Mesothelial cell of epicardium (in vitro differentiated cells): ENCODE results near the gene LRRC41. TPM values are rescaled to one million over a fixed set of nuclear protein-coding genes. Genes with fewer than 3 reads are reported as not detected.

ENCODE experiments used
- DNase-seq, 2 experiments: peaks; one replicate each; pipeline ENCODE4 v3.0.0; 2021; ENCODE audit warnings: low spot score in 2 of 2; ENCODE audit not compliant: unreplicated experiment in 2 of 2
- H3K27ac Mint-ChIP-seq: 2 replicates; pipeline ENCODE4 v1.8.0; 2021; ENCODE audit warnings: mixed read lengths
- H3K27me3 Mint-ChIP-seq: 2 replicates; pipeline ENCODE4 v1.8.0; 2021; ENCODE audit warnings: low read depth, mixed read lengths
- H3K36me3 Mint-ChIP-seq: 2 replicates; pipeline ENCODE4 v1.8.0; 2021; ENCODE audit warnings: mixed read lengths
- H3K4me1 Mint-ChIP-seq: 2 replicates; pipeline ENCODE4 v1.8.0; 2021; ENCODE audit warnings: mixed read lengths
- H3K4me3 Mint-ChIP-seq: 2 replicates; pipeline ENCODE4 v1.8.0; 2021; ENCODE audit warnings: mild to moderate bottlenecking, moderate library complexity, mixed read lengths
- H3K9me3 Mint-ChIP-seq: 2 replicates; pipeline ENCODE4 v1.8.0; 2021; ENCODE audit warnings: mixed read lengths
- CTCF ChIP-seq: fragments of 200-600 bp; sonication (generic); IDR thresholded peaks from one replicate; pipeline ENCODE4 v1.5.0; 2021; ENCODE audit warnings: antibody characterized with exemption; ENCODE audit not compliant: unreplicated experiment
- total RNA-seq: library from RNA; stranded (reverse); gene quantifications from 3 replicates; pipeline ENCODE4 v1.2.1, GENCODE V29; 2021

Gene LRRC41, protein sequence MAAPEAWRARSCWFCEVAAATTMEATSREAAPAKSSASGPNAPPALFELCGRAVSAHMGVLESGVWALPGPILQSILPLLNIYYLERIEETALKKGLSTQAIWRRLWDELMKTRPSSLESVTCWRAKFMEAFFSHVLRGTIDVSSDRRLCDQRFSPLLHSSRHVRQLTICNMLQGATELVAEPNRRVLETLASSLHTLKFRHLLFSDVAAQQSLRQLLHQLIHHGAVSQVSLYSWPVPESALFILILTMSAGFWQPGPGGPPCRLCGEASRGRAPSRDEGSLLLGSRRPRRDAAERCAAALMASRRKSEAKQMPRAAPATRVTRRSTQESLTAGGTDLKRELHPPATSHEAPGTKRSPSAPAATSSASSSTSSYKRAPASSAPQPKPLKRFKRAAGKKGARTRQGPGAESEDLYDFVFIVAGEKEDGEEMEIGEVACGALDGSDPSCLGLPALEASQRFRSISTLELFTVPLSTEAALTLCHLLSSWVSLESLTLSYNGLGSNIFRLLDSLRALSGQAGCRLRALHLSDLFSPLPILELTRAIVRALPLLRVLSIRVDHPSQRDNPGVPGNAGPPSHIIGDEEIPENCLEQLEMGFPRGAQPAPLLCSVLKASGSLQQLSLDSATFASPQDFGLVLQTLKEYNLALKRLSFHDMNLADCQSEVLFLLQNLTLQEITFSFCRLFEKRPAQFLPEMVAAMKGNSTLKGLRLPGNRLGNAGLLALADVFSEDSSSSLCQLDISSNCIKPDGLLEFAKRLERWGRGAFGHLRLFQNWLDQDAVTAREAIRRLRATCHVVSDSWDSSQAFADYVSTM
- total RNA-seq = 116 to 122 TPM (median 120 TPM) in 3 replicates

- peak; percentile 86 to 95 for DNase-seq
- H3K4me3 Mint-ChIP-seq = peak within 1 kb of the TSS; percentile 95
- H3K36me3 Mint-ChIP-seq = no peaks in the 10 kb centered on the region
- no peaks in the 10 kb centered on the region for H3K27me3 Mint-ChIP-seq
- no peaks in the 10 kb centered on the region for H3K9me3 Mint-ChIP-seq
- no peak for TF ChIP-seq CTCF
- peak within 1 kb of the TSS; percentile 100 for H3K27ac Mint-ChIP-seq
- peaks cover 43% of the 10 kb centered on the region for H3K4me1 Mint-ChIP-seq
Measured at GRCh38 chr1:46303038-46303871, at the start of gene LRRC41, which contains the start of gene UQCRH. Gene LRRC41 (minus strand): TSS chr1:46303616. CDS start chr1:46303322, 294 bp downstream. Gene UQCRH (plus strand): TSS chr1:46303698. CDS start chr1:46303767, 69 bp downstream.

GRCh38 chr1:46352363-46352762, 48.9 kb upstream of the LRRC41 start:
- Mint-ChIP-seq H3K27ac (no peak overlapping the region), H3K36me3 (peaks cover 46% of the 10 kb centered on the region), H3K4me1 (peaks cover 3% of the 10 kb centered on the region), H3K27me3 (no peaks in the 10 kb centered on the region), H3K9me3 (no peaks in the 10 kb centered on the region), H3K4me3 (no peak overlapping the region)
- TF ChIP-seq CTCF = no peak
- DNase-seq = no peak

- Mint-ChIP-seq H3K27ac (no peak overlapping the region), H3K9me3 (no peaks in the 10 kb centered on the region), H3K4me1 (peaks cover 21% of the 10 kb centered on the region), H3K4me3 (no peak overlapping the region), H3K36me3 (peaks cover 34% of the 10 kb centered on the region), H3K27me3 (no peaks in the 10 kb centered on the region)
- TF ChIP-seq CTCF = no peak
- DNase-seq = no peak
Measured at GRCh38 chr1:46345281-46345680, 41.9 kb upstream of the LRRC41 start.

DNA sequence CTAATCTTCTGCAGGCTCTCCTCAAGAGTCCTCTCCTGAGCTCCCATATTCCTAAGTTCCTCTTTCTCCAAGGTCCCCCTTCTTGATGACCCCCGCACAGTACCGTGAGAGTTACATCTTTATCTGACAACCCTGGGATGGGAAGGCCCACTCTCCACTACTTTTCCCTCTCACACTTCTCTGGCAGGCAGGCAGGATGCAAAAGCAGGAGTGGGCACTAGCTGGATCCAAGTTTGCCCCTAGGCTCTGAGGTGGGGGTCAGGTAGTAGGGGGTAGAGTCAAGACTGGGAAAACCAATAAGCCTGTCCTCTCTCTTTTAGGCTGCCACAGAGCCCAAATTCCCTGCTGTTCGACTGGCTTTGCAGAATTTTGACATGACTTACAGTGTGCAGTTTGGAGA, 41.1 kb upstream of the LRRC41 start:
- Mint-ChIP-seq H3K4me1 (peaks cover 24% of the 10 kb centered on the region), H3K4me3 (no peak overlapping the region), H3K27me3 (no peaks in the 10 kb centered on the region), H3K27ac (no peak overlapping the region), H3K36me3 (peaks cover 26% of the 10 kb centered on the region), H3K9me3 (no peaks in the 10 kb centered on the region)
- no peak for DNase-seq
- no peak for TF ChIP-seq CTCF

GRCh38 chr1:46343705-46344104, 40.3 kb upstream of the LRRC41 start:
- H3K9me3 Mint-ChIP-seq = no peaks in the 10 kb centered on the region
- DNase-seq = no peak
- no peak for TF ChIP-seq CTCF
- no peak overlapping the region for H3K27ac Mint-ChIP-seq
- peaks cover 30% of the 10 kb centered on the region for H3K4me1 Mint-ChIP-seq
- no peaks in the 10 kb centered on the region for H3K27me3 Mint-ChIP-seq
- H3K4me3 Mint-ChIP-seq = no peak overlapping the region
- H3K36me3 Mint-ChIP-seq = peaks cover 23% of the 10 kb centered on the region
